Esophagus muscularis mucosa (tissue), 4 donors: ENCODE data around the gene FAP.

Experiments
- CTCF ChIP-seq, 3 experiments: fragments of 200-600 bp in 2 of 3; fragments of 450-650 bp in 1 of 3; sonication (generic) in 2 of 3; IDR thresholded peaks; one replicate each; pipeline ENCODE4 v1.5.1; 2017 to 2019; ENCODE audit warnings: antibody characterized with exemption in 3 of 3, mild to moderate bottlenecking in 2 of 3, moderate library complexity in 1 of 3
- EP300 ChIP-seq: sonication (generic); formaldehyde crosslinking; IDR thresholded peaks from one replicate; pipeline ENCODE4 v1.6.1; 2017; ENCODE audit warnings: antibody characterized with exemption
- POLR2A ChIP-seq: fragments of 450-650 bp; IDR thresholded peaks from one replicate; pipeline ENCODE4 v1.6.1; 2017; ENCODE audit warnings: antibody characterized with exemption, moderate library complexity, mild to moderate bottlenecking, low read depth
- POLR2AphosphoS5 ChIP-seq, 2 donors: sonication (generic); formaldehyde crosslinking; IDR thresholded peaks; one replicate each; pipeline ENCODE4 v1.6.1; 2017; ENCODE audit warnings: antibody characterized with exemption in 2 of 2

- no peak for TF ChIP-seq CTCF (IDR thresholded peaks at IDR 0.05)
- no peak for TF ChIP-seq POLR2AphosphoS5 (IDR thresholded peaks at IDR 0.05)
- no peak for TF ChIP-seq POLR2A
- TF ChIP-seq EP300 = no peak
These were observed 41.0 kb downstream of the FAP start for GRCh38 chr2:162202203-162202602.
